Left ventricle myocardium inferior (tissue), 1 donor: Measurements from ENCODE around the gene ELP4. TPM values are rescaled to one million over a fixed set of nuclear protein-coding genes. Genes with fewer than 3 reads are reported as not detected.
A peak's percentile ranks its signal among the peaks of the same experiment; 100 is the strongest.

Experiments used
- DNase-seq: peaks from one replicate; pipeline ENCODE4 v3.0.0-alpha.2; 2020
- H3K27ac ChIP-seq: fragments of 200-600 bp; replicated peaks from 2 replicates; pipeline ENCODE4 v1.8.0; 2021
- H3K27me3 ChIP-seq: fragments of 200-600 bp; 2 replicates; pipeline ENCODE4 v1.8.0; 2021; ENCODE audit warnings: low read depth
- H3K36me3 ChIP-seq: fragments of 200-600 bp; 2 replicates; pipeline ENCODE4 v1.8.0; 2021
- H3K4me1 ChIP-seq: fragments of 200-600 bp; 2 replicates; pipeline ENCODE4 v1.8.0; 2021
- H3K4me3 ChIP-seq: fragments of 200-600 bp; 2 replicates; pipeline ENCODE4 v1.8.0; 2021; ENCODE audit warnings: mild to moderate bottlenecking, moderate library complexity
- H3K9me3 ChIP-seq: fragments of 200-600 bp; replicated peaks from 2 replicates; pipeline ENCODE4 v1.8.0; 2021
- intact Hi-C: fragments of 100-400 bp; cut with micrococcal nuclease; formaldehyde crosslinking; loops from one replicate; pipeline ENCODE4 v1.11.0; 2022
- total RNA-seq: library from RNA; stranded (reverse); fragmentation: NEBNext Ultra II Directional; extraction: Animal tissue kit (Norgen Biotek cat#: 25700); gene quantifications from one replicate; pipeline ENCODE4 v1.2.1, GENCODE V29; 2021
- TF ChIP-seq, protein P1 (sequence below): fragments of 200-600 bp; IDR thresholded peaks from 2 replicates; pipeline ENCODE4 v1.8.0; 2021; ENCODE audit warnings: antibody characterized with exemption, mild to moderate bottlenecking, borderline replicate concordance
- donor health status: DM: no; HTN: yes; CAD: no; lungs with severe emphysema.

The ELP4 gene
- total RNA-seq, 1 donor from 2014 or later: 13.6 TPM

GRCh38 chr11:31628111-31628510 is 118.5 kb downstream of the ELP4 start:
- H3K36me3 ChIP-seq: peaks cover 14% of the 10 kb centered on the region
- intact Hi-C loops: no loop called here
- no peak for DNase-seq
- H3K27ac ChIP-seq: no peak overlapping the region
- H3K4me1 ChIP-seq: no peaks in the 10 kb centered on the region
- no peaks in the 10 kb centered on the region for H3K27me3 ChIP-seq
- no peak overlapping the region for H3K4me3 ChIP-seq
- TF ChIP-seq, protein P1, sequence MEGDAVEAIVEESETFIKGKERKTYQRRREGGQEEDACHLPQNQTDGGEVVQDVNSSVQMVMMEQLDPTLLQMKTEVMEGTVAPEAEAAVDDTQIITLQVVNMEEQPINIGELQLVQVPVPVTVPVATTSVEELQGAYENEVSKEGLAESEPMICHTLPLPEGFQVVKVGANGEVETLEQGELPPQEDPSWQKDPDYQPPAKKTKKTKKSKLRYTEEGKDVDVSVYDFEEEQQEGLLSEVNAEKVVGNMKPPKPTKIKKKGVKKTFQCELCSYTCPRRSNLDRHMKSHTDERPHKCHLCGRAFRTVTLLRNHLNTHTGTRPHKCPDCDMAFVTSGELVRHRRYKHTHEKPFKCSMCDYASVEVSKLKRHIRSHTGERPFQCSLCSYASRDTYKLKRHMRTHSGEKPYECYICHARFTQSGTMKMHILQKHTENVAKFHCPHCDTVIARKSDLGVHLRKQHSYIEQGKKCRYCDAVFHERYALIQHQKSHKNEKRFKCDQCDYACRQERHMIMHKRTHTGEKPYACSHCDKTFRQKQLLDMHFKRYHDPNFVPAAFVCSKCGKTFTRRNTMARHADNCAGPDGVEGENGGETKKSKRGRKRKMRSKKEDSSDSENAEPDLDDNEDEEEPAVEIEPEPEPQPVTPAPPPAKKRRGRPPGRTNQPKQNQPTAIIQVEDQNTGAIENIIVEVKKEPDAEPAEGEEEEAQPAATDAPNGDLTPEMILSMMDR: no peak
- H3K9me3 ChIP-seq: no peaks in the 10 kb centered on the region

GRCh38 chr11:31636983-31637382 is 127.4 kb downstream of the ELP4 start:
- TF ChIP-seq, protein P1: no peak
- Histone ChIP-seq H3K4me3 (no peak overlapping the region), H3K36me3 (peaks cover 4% of the 10 kb centered on the region), H3K9me3 (no peaks in the 10 kb centered on the region), H3K27ac (no peak overlapping the region), H3K4me1 (no peaks in the 10 kb centered on the region), H3K27me3 (no peaks in the 10 kb centered on the region)
- intact Hi-C loops: no loop called here
- DNase-seq: no peak

- H3K27me3 ChIP-seq: no peaks in the 10 kb centered on the region
- H3K9me3 ChIP-seq: no peaks in the 10 kb centered on the region
- H3K4me1 ChIP-seq: peaks cover 15% of the 10 kb centered on the region
- no peaks in the 10 kb centered on the region for H3K36me3 ChIP-seq
- H3K4me3 ChIP-seq: no peak overlapping the region
- no peak for DNase-seq
- TF ChIP-seq, protein P1: no peak
- H3K27ac ChIP-seq: no peak overlapping the region
- intact Hi-C loops: no loop called here
Measured at GRCh38 chr11:31640611-31641010, 131.0 kb downstream of the ELP4 start.

DNA sequence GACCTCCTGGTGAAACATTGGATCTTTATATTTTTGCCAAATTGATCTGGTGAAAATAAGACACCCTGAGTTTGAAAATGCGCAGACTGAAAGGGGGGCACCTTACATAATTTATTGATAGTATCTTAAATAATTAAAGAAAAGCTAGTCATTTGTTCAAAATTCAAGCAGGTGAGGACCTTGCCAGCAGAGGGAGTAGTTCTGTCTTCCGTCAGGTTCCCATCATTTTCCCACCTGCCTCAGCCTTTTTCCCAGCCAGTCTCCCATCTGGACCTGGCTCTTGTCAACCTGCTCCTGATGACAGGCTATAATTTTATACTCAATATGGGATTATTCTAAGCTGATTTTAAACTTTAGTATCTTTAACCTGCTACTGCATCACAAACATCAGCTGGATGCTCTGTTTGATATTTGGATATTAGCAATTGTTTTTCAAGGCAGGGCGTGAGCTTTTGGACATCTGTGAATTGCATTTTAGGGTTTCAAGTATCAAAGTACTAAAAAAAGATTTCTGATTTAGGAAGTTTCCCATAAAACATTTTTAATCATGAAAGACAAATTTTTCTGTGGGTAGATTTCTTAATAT is 132.0 kb downstream of the ELP4 start:
- intact Hi-C loops: no loop called here
- TF ChIP-seq, protein P1: peak; percentile 70

GRCh38 chr11:31643857-31644256 is 134.3 kb downstream of the ELP4 start:
- H3K4me1 ChIP-seq: peaks cover 22% of the 10 kb centered on the region
- H3K9me3 ChIP-seq: no peaks in the 10 kb centered on the region
- TF ChIP-seq, protein P1: no peak
- intact Hi-C loops: no loop called here
- DNase-seq: no peak
- peaks cover 5% of the 10 kb centered on the region for H3K36me3 ChIP-seq
- H3K4me3 ChIP-seq: no peak overlapping the region
- H3K27me3 ChIP-seq: no peaks in the 10 kb centered on the region
- no peak overlapping the region for H3K27ac ChIP-seq

More for the DNA sequence above, 132.0 kb downstream of the ELP4 start:
- no peaks in the 10 kb centered on the region for H3K36me3 ChIP-seq
- no peak overlapping the region for H3K27ac ChIP-seq
- peaks cover 22% of the 10 kb centered on the region for H3K4me1 ChIP-seq
- H3K4me3 ChIP-seq: no peak overlapping the region
- no peaks in the 10 kb centered on the region for H3K9me3 ChIP-seq
- no peak for DNase-seq
- no peaks in the 10 kb centered on the region for H3K27me3 ChIP-seq
